ENCODE data around the gene INPP5D. TPM values are rescaled to one million over a fixed set of nuclear protein-coding genes. Genes with fewer than 3 reads are reported as not detected.
A peak's percentile ranks its signal among the peaks of the same experiment; 100 is the strongest.
"Not testable (repeated sequence)": the region's sequence is repeated elsewhere in the genome, so short reads cannot be mapped to it uniquely, and the experiment has no call there.

The INPP5D gene
- total RNA-seq = 302 TPM

GRCh38 chr2:233059797-233060500, at the start of gene INPP5D:
INPP5D (plus strand) TSS chr2:233060342; CDS start chr2:233060479, 137 bp downstream.
- DNase-seq (ENCODE audit: low read depth in 2 of 3, low spot score in 2 of 3) = peak; percentile 58 to 96 (median 92)

GRCh38 chr2:233010569-233011267, 49.4 kb upstream of the INPP5D start:
- DNase-seq (ENCODE audit: low read depth in 2 of 3, low spot score in 2 of 3) = no peak

GRCh38 chr2:233011268-233011650, 48.9 kb upstream of the INPP5D start:
- no peak for DNase-seq (ENCODE audit: low read depth in 2 of 3, low spot score in 2 of 3)

- no peak for DNase-seq (ENCODE audit: low read depth in 2 of 3, low spot score in 2 of 3)
These were observed 48.4 kb upstream of the INPP5D start for GRCh38 chr2:233011702-233012131.

GRCh38 chr2:233012301-233012971, 47.7 kb upstream of the INPP5D start:
- peak in 2 of 3 donors; percentile 14 to 57 for DNase-seq (ENCODE audit: low read depth in 2 of 3, low spot score in 2 of 3)

GRCh38 chr2:233013027-233013461, 47.1 kb upstream of the INPP5D start, which contains the start of gene NGEF:
NGEF (minus strand) TSS chr2:233013256; CDS start chr2:232974890, 38,366 bp downstream.
- no peak for DNase-seq (ENCODE audit: low read depth in 2 of 3, low spot score in 2 of 3)

- no peak for DNase-seq (ENCODE audit: low read depth in 2 of 3, low spot score in 2 of 3)
These were observed 46.5 kb upstream of the INPP5D start for GRCh38 chr2:233013650-233014049.

- DNase-seq (ENCODE audit: low read depth in 2 of 3, low spot score in 2 of 3) = no peak
These were observed 45.0 kb upstream of the INPP5D start for GRCh38 chr2:233015019-233015645.

- DNase-seq (ENCODE audit: low read depth in 2 of 3, low spot score in 2 of 3) = no peak
These were observed 42.2 kb upstream of the INPP5D start for GRCh38 chr2:233017947-233018346.

- not testable (repeated sequence) for DNase-seq (ENCODE audit: low read depth in 2 of 3, low spot score in 2 of 3)
These were observed 40.5 kb upstream of the INPP5D start for GRCh38 chr2:233019610-233020009.

- DNase-seq (ENCODE audit: low read depth in 2 of 3, low spot score in 2 of 3) = no peak
These were observed 39.7 kb upstream of the INPP5D start for GRCh38 chr2:233020454-233020853.

- DNase-seq (ENCODE audit: low read depth in 2 of 3, low spot score in 2 of 3) = no peak
These were observed 38.4 kb upstream of the INPP5D start for GRCh38 chr2:233021771-233022170.

- no peak for DNase-seq (ENCODE audit: low read depth in 2 of 3, low spot score in 2 of 3)
These were observed 37.6 kb upstream of the INPP5D start for GRCh38 chr2:233022561-233022960.

- no peak for DNase-seq (ENCODE audit: low read depth in 2 of 3, low spot score in 2 of 3)
These were observed 37.0 kb upstream of the INPP5D start for GRCh38 chr2:233023007-233023760.

GRCh38 chr2:233023761-233024410, 36.3 kb upstream of the INPP5D start:
- DNase-seq (ENCODE audit: low read depth in 2 of 3, low spot score in 2 of 3) = no peak

GRCh38 chr2:233025706-233026105, 34.4 kb upstream of the INPP5D start:
- no peak for DNase-seq (ENCODE audit: low read depth in 2 of 3, low spot score in 2 of 3)

- DNase-seq (ENCODE audit: low read depth in 2 of 3, low spot score in 2 of 3) = no peak
These were observed 33.8 kb upstream of the INPP5D start for GRCh38 chr2:233026198-233026813.

GRCh38 chr2:233029321-233029720, 30.8 kb upstream of the INPP5D start:
- DNase-seq (ENCODE audit: low read depth in 2 of 3, low spot score in 2 of 3) = no peak

All from hematopoietic multipotent progenitor cell (in vitro differentiated cells).